Nephron (organoid): Measurements from ENCODE around the gene MGA.
A peak's percentile ranks its signal among the peaks of the same experiment; 100 is the strongest.

Experiments used
- H3K27ac Mint-ChIP-seq, 3 experiments: 2 replicates each; pipeline ENCODE4 v1.8.0; 2020; ENCODE audit warnings: mixed read lengths in 3 of 3, mild to moderate bottlenecking in 2 of 3, moderate library complexity in 1 of 3
- H3K27me3 Mint-ChIP-seq: 2 replicates; pipeline ENCODE4 v1.8.0; 2021; ENCODE audit warnings: low read depth, mild to moderate bottlenecking, moderate library complexity, mixed read lengths
- H3K36me3 Mint-ChIP-seq: 2 replicates; pipeline ENCODE4 v1.8.0; 2020; ENCODE audit warnings: low read depth, mixed read lengths
- H3K4me1 Mint-ChIP-seq: 2 replicates; pipeline ENCODE4 v1.8.0; 2020; ENCODE audit warnings: mixed read lengths
- H3K4me3 Mint-ChIP-seq, 3 experiments: 2 replicates each; pipeline ENCODE4 v1.8.0; 2020; ENCODE audit warnings: mild to moderate bottlenecking in 3 of 3, mixed read lengths in 3 of 3, moderate library complexity in 2 of 3
- H3K9me3 Mint-ChIP-seq: 2 replicates; pipeline ENCODE4 v1.8.0; 2020; ENCODE audit warnings: mixed read lengths
- TF ChIP-seq, protein P1 (sequence below), 3 experiments: fragments of 200-600 bp; sonication (generic); IDR thresholded peaks; one replicate each; pipeline ENCODE4 v1.5.0; 2021; ENCODE audit warnings: antibody characterized with exemption in 3 of 3; ENCODE audit not compliant: unreplicated experiment in 3 of 3

MGA gene

DNA sequence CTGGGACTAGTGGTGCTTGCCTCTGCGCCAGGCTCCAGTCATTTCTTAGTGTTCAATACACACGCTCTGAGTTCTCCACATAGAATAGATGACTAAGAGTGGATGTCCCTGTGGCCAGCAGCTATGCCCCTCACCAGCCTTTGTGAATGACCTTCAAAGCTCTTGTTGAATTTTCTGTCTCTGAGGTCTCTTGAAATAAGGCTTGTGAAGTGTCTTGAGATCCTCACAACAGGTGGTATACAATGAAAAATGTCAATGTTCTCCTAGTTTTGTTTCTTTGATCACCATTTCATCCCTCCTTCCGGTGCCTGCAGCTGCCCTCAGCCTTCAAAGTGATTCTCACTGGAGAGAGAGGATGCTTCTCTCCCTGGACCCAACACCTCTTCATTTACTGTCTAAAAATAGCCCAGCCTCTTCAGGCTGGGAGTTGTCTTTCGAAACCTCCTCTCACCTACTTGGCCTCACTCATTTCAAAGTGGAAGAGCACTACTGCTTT lies 119.5 kb downstream of the MGA start:
- Mint-ChIP-seq H3K36me3 (peaks cover 9% of the 10 kb centered on the region), H3K27ac (peak overlapping the region; percentile 36 to 64 (median 61)), H3K9me3 (no peaks in the 10 kb centered on the region), H3K4me1 (peaks cover 57% of the 10 kb centered on the region), H3K27me3 (no peaks in the 10 kb centered on the region), H3K4me3 (peak overlapping the region in 1 of 3 experiments; percentile 41)
- TF ChIP-seq, protein P1, sequence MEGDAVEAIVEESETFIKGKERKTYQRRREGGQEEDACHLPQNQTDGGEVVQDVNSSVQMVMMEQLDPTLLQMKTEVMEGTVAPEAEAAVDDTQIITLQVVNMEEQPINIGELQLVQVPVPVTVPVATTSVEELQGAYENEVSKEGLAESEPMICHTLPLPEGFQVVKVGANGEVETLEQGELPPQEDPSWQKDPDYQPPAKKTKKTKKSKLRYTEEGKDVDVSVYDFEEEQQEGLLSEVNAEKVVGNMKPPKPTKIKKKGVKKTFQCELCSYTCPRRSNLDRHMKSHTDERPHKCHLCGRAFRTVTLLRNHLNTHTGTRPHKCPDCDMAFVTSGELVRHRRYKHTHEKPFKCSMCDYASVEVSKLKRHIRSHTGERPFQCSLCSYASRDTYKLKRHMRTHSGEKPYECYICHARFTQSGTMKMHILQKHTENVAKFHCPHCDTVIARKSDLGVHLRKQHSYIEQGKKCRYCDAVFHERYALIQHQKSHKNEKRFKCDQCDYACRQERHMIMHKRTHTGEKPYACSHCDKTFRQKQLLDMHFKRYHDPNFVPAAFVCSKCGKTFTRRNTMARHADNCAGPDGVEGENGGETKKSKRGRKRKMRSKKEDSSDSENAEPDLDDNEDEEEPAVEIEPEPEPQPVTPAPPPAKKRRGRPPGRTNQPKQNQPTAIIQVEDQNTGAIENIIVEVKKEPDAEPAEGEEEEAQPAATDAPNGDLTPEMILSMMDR (IDR thresholded peaks at IDR 0.05; ENCODE audit: unreplicated experiment in 3 of 3) = no peak

DNA sequence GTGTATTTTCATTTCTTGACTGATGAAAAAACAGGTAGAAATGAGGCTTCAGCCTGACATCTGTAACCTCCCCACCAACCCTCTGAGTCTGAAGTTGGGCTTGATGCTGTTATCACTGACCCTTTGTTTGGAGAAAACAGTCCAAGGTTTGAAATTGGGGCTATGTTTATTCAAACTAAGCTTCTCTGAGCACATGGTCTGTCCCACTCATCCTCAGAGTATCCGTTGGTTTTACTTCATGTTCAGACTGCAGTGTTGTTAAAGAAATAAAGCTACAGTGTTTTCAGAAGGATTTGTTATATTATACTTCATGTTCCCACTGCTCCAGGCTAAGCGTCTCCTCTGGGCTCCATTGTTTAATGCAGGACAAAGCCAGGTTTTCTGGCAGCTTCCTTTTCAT lies 120.1 kb downstream of the MGA start:
- peaks cover 51% of the 10 kb centered on the region for H3K4me1 Mint-ChIP-seq
- TF ChIP-seq, protein P1 (IDR thresholded peaks at IDR 0.05; ENCODE audit: unreplicated experiment in 3 of 3) = no peak
- peak overlapping the region in 1 of 3 experiments; percentile 41 for H3K4me3 Mint-ChIP-seq
- H3K27ac Mint-ChIP-seq = peak overlapping the region; percentile 36 to 64 (median 61)
- peaks cover 9% of the 10 kb centered on the region for H3K36me3 Mint-ChIP-seq
- no peaks in the 10 kb centered on the region for H3K9me3 Mint-ChIP-seq
- no peaks in the 10 kb centered on the region for H3K27me3 Mint-ChIP-seq

DNA sequence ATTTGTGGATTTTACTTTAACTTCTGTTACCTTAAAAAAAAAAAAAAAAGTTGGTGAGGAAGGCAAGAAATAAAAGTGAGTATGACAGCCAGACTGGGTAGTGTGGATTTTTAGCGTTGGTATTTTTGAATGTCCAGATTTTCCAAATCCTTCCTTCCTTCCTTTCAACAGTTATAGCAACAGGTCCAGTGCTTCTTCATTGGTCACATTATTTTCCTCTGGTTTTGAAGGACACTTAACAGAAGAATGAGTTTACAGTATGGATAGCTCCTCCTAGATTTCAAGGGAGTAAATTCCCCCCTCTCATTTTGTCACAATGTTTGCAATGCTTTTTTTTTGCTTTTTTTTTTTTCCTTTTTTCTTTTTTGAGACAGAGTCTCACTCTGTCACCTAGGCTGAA lies 120.5 kb downstream of the MGA start:
- TF ChIP-seq, protein P1 (IDR thresholded peaks at IDR 0.05; ENCODE audit: unreplicated experiment in 3 of 3) = no peak
- Mint-ChIP-seq H3K4me1 (peaks cover 47% of the 10 kb centered on the region), H3K4me3 (no peak overlapping the region), H3K36me3 (peaks cover 9% of the 10 kb centered on the region), H3K27me3 (no peaks in the 10 kb centered on the region), H3K9me3 (no peaks in the 10 kb centered on the region), H3K27ac (peak overlapping the region; percentile 36 to 64 (median 61))

DNA sequence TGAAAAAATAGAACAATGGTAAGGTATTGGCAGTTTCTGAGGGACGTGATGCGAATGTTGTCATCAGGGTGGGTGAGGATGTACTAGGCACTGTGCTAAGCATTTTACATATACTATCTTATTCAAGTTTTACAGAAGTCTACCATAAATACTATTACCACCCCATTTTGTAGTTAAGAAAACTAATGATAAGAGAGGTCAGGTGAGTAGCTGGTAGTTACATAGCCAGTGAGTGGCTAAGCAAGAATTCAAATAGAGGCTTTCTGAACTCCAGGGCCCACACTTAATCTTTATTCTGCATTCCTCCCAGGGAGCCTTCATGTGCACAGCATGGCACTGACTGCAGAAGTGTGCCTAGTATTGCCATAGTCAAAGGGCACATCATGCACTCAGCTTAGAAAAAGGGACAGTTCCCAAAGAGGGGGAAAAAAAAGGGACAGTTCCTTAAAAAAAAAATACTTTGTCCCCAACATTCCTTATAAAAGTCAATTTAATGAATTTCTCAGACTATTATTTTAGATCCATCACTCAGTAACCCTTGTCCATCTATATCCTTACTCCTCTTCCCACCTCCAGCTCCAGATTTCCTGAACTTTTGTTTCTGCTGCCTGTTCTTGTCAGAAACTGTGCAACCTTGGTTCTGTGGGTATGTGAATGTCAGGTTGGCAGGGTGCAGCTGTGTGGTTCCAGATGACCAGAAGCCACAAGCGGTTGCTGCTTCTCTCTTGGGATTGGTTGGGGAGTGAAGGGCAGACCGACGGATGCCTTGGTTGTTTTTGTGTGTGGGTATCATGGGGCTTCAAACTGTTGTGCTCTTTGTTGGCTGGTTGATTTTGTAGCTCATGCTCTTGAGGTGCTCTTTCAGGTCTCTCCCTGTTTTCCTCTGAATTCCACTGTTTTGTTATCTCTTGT lies 122.4 kb downstream of the MGA start:
- Mint-ChIP-seq H3K4me1 (peaks cover 32% of the 10 kb centered on the region), H3K27ac (no peak overlapping the region), H3K4me3 (no peak overlapping the region), H3K9me3 (no peaks in the 10 kb centered on the region), H3K27me3 (no peaks in the 10 kb centered on the region), H3K36me3 (peaks cover 9% of the 10 kb centered on the region)
- TF ChIP-seq, protein P1 (IDR thresholded peaks at IDR 0.05; ENCODE audit: unreplicated experiment in 3 of 3) = no peak

DNA sequence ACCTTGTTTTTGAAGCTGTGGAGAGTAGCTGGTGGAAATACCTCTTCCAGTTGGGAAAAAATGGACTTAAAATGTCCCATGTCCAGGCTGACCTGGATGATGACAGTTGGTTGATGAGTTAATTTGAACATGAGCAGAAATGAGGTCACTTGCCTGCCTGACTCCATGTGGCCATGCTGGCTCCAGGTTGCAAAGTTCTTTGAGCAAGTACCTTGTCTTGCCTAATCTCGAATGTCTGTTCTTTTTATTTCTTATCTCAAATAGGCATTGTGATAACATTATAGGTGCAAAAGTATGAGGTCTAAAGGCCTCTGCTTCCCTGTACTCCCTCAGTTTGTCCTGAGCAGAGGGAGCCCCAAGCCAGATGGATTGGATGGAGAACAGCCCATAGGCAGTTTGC lies 123.1 kb downstream of the MGA start:
- TF ChIP-seq, protein P1 (IDR thresholded peaks at IDR 0.05; ENCODE audit: unreplicated experiment in 3 of 3) = no peak

More for the DNA sequence above, 123.1 kb downstream of the MGA start:
- Mint-ChIP-seq H3K36me3 (peaks cover 9% of the 10 kb centered on the region), H3K4me1 (peaks cover 27% of the 10 kb centered on the region), H3K27me3 (no peaks in the 10 kb centered on the region), H3K9me3 (no peaks in the 10 kb centered on the region), H3K27ac (no peak overlapping the region), H3K4me3 (no peak overlapping the region)
